Epidermal melanocyte (primary cell): ENCODE data around the gene FANCC.

ENCODE experiments used
- DNase-seq: peaks from one replicate; pipeline ENCODE4 v3.0.0; 2011; ENCODE audit warnings: low spot score; ENCODE audit not compliant: insufficient read length

The FANCC gene

GRCh38 chr9:95073042-95073607, 244.4 kb downstream of the FANCC start:
- no peak for DNase-seq

- DNase-seq: no peak
These were observed 245.6 kb downstream of the FANCC start for GRCh38 chr9:95071925-95072324.

GRCh38 chr9:95071450-95071849, 246.1 kb downstream of the FANCC start:
- no peak for DNase-seq

- DNase-seq: no peak
These were observed 246.9 kb downstream of the FANCC start for GRCh38 chr9:95070549-95071021.

- DNase-seq: no peak
These were observed 249.6 kb downstream of the FANCC start for GRCh38 chr9:95067897-95068296.

- DNase-seq: no peak
These were observed 250.5 kb downstream of the FANCC start for GRCh38 chr9:95067057-95067456.

- DNase-seq: no peak
These were observed 252.3 kb downstream of the FANCC start for GRCh38 chr9:95065224-95065623.

- DNase-seq: no peak
These were observed 254.2 kb downstream of the FANCC start for GRCh38 chr9:95063300-95063699.

GRCh38 chr9:95062596-95063065, 254.9 kb downstream of the FANCC start:
- DNase-seq: no peak

- no peak for DNase-seq
These were observed 255.5 kb downstream of the FANCC start for GRCh38 chr9:95061916-95062595.

- DNase-seq: no peak
These were observed 256.6 kb downstream of the FANCC start for GRCh38 chr9:95060916-95061315.

GRCh38 chr9:95060234-95060633, 257.3 kb downstream of the FANCC start:
- DNase-seq: no peak

GRCh38 chr9:95058795-95059386, 258.6 kb downstream of the FANCC start:
- DNase-seq: no peak

GRCh38 chr9:95058121-95058785, 259.3 kb downstream of the FANCC start:
- no peak for DNase-seq

- no peak for DNase-seq
These were observed 260.4 kb downstream of the FANCC start for GRCh38 chr9:95057101-95057500.

- DNase-seq: no peak
These were observed 261.5 kb downstream of the FANCC start for GRCh38 chr9:95055851-95056551.

- DNase-seq: no peak
These were observed 262.1 kb downstream of the FANCC start for GRCh38 chr9:95055334-95055850.

GRCh38 chr9:95053611-95054570, 263.6 kb downstream of the FANCC start:
- no peak for DNase-seq

- DNase-seq: no peak
These were observed 267.7 kb downstream of the FANCC start for GRCh38 chr9:95049761-95050160.
